Neuronal stem cell (in vitro differentiated cells): ENCODE measurements around the gene TYK2.
A peak's percentile ranks its signal among the peaks of the same experiment; 100 is the strongest.

Experiments used
- DNase-seq: peaks from one replicate; pipeline ENCODE4 v3.0.0-alpha.2; 2013; ENCODE audit warnings: low spot score
- H2AFZ ChIP-seq: one replicate; pipeline ENCODE4 v1.6.1; 2013; ENCODE audit warnings: mild to moderate bottlenecking, low read length, inconsistent platforms
- H2AK5ac ChIP-seq: 2 replicates; pipeline ENCODE4 v1.6.1; 2013; ENCODE audit warnings: low read depth, mild to moderate bottlenecking, inconsistent platforms, low read length, moderate library complexity, mixed read lengths
- H2BK120ac ChIP-seq: 2 replicates; pipeline ENCODE4 v1.6.1; 2013; ENCODE audit warnings: low read depth, mild to moderate bottlenecking, inconsistent platforms, low read length, moderate library complexity, mixed read lengths
- H2BK12ac ChIP-seq: one replicate; pipeline ENCODE4 v1.6.1; 2013; ENCODE audit warnings: low read length, inconsistent platforms
- H2BK15ac ChIP-seq: 2 replicates; pipeline ENCODE4 v1.6.1; 2013; ENCODE audit warnings: mild to moderate bottlenecking, low read length, inconsistent platforms, mixed read lengths
- H2BK5ac ChIP-seq: one replicate; pipeline ENCODE4 v1.6.1; 2013; ENCODE audit warnings: inconsistent platforms, mild to moderate bottlenecking, low read length, moderate library complexity
- H3K14ac ChIP-seq: one replicate; pipeline ENCODE4 v1.6.1; 2013; ENCODE audit warnings: low read length, inconsistent platforms
- H3K18ac ChIP-seq: 2 replicates; pipeline ENCODE4 v1.6.1; 2013; ENCODE audit warnings: low read length, inconsistent platforms
- H3K23ac ChIP-seq: 2 replicates; pipeline ENCODE4 v1.6.1; 2013; ENCODE audit warnings: low read depth, mild to moderate bottlenecking, mixed read lengths, low read length, inconsistent platforms; ENCODE audit not compliant: poor library complexity
- H3K27ac ChIP-seq: replicated peaks from 3 replicates; pipeline ENCODE4 v1.5.1; 2013; ENCODE audit warnings: low read length, inconsistent platforms
- H3K27me3 ChIP-seq, 3 experiments: 2 replicates each; pipeline ENCODE4 v1.6.1; 2013; ENCODE audit warnings: low read length in 3 of 3, mild to moderate bottlenecking in 2 of 3, inconsistent platforms in 1 of 3, low read depth in 1 of 3, mixed read lengths in 1 of 3, moderate library complexity in 1 of 3; ENCODE audit not compliant: control insufficient read depth in 3 of 3, insufficient read depth in 3 of 3
- H3K36me3 ChIP-seq, 2 donors: replicated peaks in 1 of 2; 2 replicates each; pipeline ENCODE4 v1.6.1; 2013; ENCODE audit warnings: low read length in 2 of 2; ENCODE audit not compliant: control insufficient read depth in 2 of 2, insufficient read depth in 2 of 2
- H3K4ac ChIP-seq: 2 replicates; pipeline ENCODE4 v1.6.1; 2013; ENCODE audit warnings: inconsistent platforms, mild to moderate bottlenecking, low read length, moderate library complexity
- H3K4me1 ChIP-seq, 2 donors: 1 replicate in 1 of 2; 2 replicates in 1 of 2; pipeline ENCODE4 v1.6.1; 2013; ENCODE audit warnings: low read length in 2 of 2, low read depth in 1 of 2; ENCODE audit not compliant: control insufficient read depth in 2 of 2, insufficient read depth in 1 of 2
- H3K4me2 ChIP-seq: one replicate; pipeline ENCODE4 v1.6.1; 2013; ENCODE audit warnings: mild to moderate bottlenecking, low read length, inconsistent platforms; ENCODE audit not compliant: insufficient read depth, poor library complexity, severe bottlenecking
- H3K4me3 ChIP-seq, 2 donors: 2 replicates each; pipeline ENCODE4 v1.5.1; 2013; ENCODE audit warnings: low read length in 2 of 2, mild to moderate bottlenecking in 2 of 2, inconsistent platforms in 1 of 2, moderate library complexity in 1 of 2
- H3K79me1 ChIP-seq: one replicate; pipeline ENCODE4 v1.6.1; 2013; ENCODE audit warnings: low read depth, mild to moderate bottlenecking, inconsistent platforms, low read length, moderate library complexity
- H3K9ac ChIP-seq: one replicate; pipeline ENCODE4 v1.6.1; 2013; ENCODE audit warnings: mild to moderate bottlenecking, low read depth, low read length, inconsistent platforms; ENCODE audit not compliant: poor library complexity
- H3K9me3 ChIP-seq, 2 donors: replicated peaks in 1 of 2; 2 replicates each; pipeline versions ENCODE3 to v1.6.1; 2013; ENCODE audit warnings: low read length in 2 of 2, mild to moderate bottlenecking in 2 of 2, inconsistent platforms in 1 of 2, low read depth in 1 of 2, mixed read lengths in 1 of 2, moderate library complexity in 1 of 2; ENCODE audit not compliant: control insufficient read depth in 2 of 2, insufficient read depth in 1 of 2
- H4K8ac ChIP-seq: one replicate; pipeline ENCODE4 v1.6.1; 2013; ENCODE audit warnings: low read depth, mild to moderate bottlenecking, inconsistent platforms, low read length, moderate library complexity
- H4K91ac ChIP-seq: one replicate; pipeline ENCODE4 v1.6.1; 2013; ENCODE audit warnings: low read length, low read depth, mild to moderate bottlenecking, inconsistent platforms; ENCODE audit not compliant: poor library complexity
- WGBS, 2 donors: extraction: QIAGEN DNeasy Blood & Tissue Kit; methylation state at CpG; one replicate each; pipeline ENCODE4 v1.1.7; 2013; ENCODE audit warnings: missing lambda C conversion rate in 2 of 2, mixed read lengths in 1 of 2; ENCODE audit not compliant: insufficient read length in 2 of 2, insufficient replicate concordance in 1 of 2; ENCODE audit errors: extremely low coverage in 2 of 2; 5-methylcytosine and 5-hydroxymethylcytosine counted together

TYK2 gene

DNA sequence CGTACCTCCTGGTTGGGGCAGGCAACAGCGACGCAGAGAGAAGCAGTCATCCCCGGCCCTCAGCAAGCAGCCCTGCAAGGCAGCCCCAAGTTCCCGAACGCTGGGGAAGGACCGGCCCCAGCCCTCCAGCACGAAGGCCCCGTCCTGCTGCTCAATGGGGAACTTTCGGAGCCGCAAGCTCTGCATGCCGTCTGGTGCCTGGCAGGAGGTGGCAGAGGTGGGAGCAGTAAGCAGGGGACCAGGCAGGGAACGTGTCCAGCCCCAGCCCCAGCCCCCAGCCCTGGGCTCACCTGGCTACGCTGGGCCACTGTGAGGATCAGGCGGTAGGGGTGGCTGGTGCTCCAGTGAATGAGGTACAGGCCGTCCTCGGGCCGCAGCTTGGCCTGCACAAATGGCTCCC is 18.1 kb downstream of the TYK2 start:
- Histone ChIP-seq H2BK5ac (no peak overlapping the region), H3K4me1 (no peaks in the 10 kb centered on the region), H2AK5ac (no peak overlapping the region), H3K9me3 (no peaks in the 10 kb centered on the region), H4K91ac (no peak overlapping the region), H4K8ac (no peak overlapping the region), H3K9ac (no peak overlapping the region), H3K4me3 (no peak overlapping the region), H3K4ac (no peak overlapping the region), H2BK120ac (no peak overlapping the region), H2AFZ (no peak overlapping the region), H3K23ac (no peak overlapping the region), H3K27me3 (no peaks in the 10 kb centered on the region), H3K36me3 (peaks cover 42 to 87% of the 10 kb centered on the region in 2 donors), H3K14ac (no peak overlapping the region), H3K4me2 (no peak overlapping the region), H2BK15ac (no peak overlapping the region), H3K18ac (no peak overlapping the region), H2BK12ac (no peak overlapping the region), H3K79me1 (peaks cover 3% of the 10 kb centered on the region), H3K27ac (no peak overlapping the region)
- DNase-seq: no peak
- no CpG with 5 or more reads among the region's 18 CpGs for WGBS, 2 donors

GRCh38 chr19:10361569-10362011 is 18.8 kb downstream of the TYK2 start:
- Histone ChIP-seq H3K4me1 (no peaks in the 10 kb centered on the region), H3K79me1 (peaks cover 3% of the 10 kb centered on the region), H3K9ac (peak overlapping the region; percentile 30), H3K27ac (no peak overlapping the region), H3K27me3 (no peaks in the 10 kb centered on the region), H4K8ac (no peak overlapping the region), H3K23ac (no peak overlapping the region), H3K4me2 (no peak overlapping the region), H3K36me3 (peaks cover 40 to 86% of the 10 kb centered on the region in 2 donors), H3K4me3 (no peak overlapping the region), H2AK5ac (no peak overlapping the region), H2BK15ac (no peak overlapping the region), H3K4ac (no peak overlapping the region), H2AFZ (no peak overlapping the region), H3K9me3 (no peaks in the 10 kb centered on the region), H3K18ac (no peak overlapping the region), H2BK120ac (no peak overlapping the region), H2BK5ac (no peak overlapping the region), H4K91ac (no peak overlapping the region), H3K14ac (peak overlapping the region; percentile 38), H2BK12ac (no peak overlapping the region)
- no peak for DNase-seq
- no CpG with 5 or more reads among the region's 16 CpGs for WGBS, 2 donors

DNA sequence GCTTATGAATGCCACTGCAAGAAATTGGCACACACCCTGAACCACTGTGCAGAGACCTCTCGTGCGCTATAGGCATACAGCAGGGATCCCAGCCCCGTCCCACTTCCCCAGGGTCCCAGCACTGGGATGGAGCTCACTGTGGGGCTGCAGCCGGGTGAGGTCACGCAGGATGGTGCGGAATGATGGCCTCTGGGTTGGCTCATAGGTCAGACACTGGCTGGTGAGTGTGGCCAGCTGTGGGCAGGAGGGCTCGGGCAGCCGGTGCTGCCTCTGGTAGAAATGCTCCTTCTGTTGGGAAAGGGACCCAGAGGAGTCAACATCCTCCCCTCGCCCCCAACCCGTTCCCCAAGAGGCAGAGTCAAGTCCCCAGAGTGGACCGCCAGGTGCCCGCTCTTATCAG is 23.9 kb downstream of the TYK2 start:
- Histone ChIP-seq H2BK12ac (no peak overlapping the region), H3K23ac (peak overlapping the region; percentile 31), H2BK5ac (no peak overlapping the region), H2AFZ (no peak overlapping the region), H3K36me3 (peaks cover 15 to 73% of the 10 kb centered on the region in 2 donors), H3K9ac (no peak overlapping the region), H3K18ac (no peak overlapping the region), H3K4ac (no peak overlapping the region), H4K91ac (no peak overlapping the region), H3K27me3 (no peaks in the 10 kb centered on the region), H3K9me3 (no peaks in the 10 kb centered on the region), H3K14ac (no peak overlapping the region), H2BK15ac (no peak overlapping the region), H3K4me2 (no peak overlapping the region), H3K4me3 (no peak overlapping the region), H2BK120ac (no peak overlapping the region), H2AK5ac (no peak overlapping the region), H4K8ac (peak overlapping the region; percentile 82), H3K27ac (no peak overlapping the region), H3K4me1 (peaks cover 0 to 17% of the 10 kb centered on the region in 2 donors), H3K79me1 (no peaks in the 10 kb centered on the region)
- WGBS, 2 donors: no CpG with 5 or more reads among the region's 12 CpGs
- no peak for DNase-seq

GRCh38 chr19:10353793-10354391 is 26.5 kb downstream of the TYK2 start:
- peak; percentile 92 for DNase-seq
- Histone ChIP-seq H2AK5ac (no peak overlapping the region), H2BK12ac (no peak overlapping the region), H3K36me3 (peaks cover 6 to 68% of the 10 kb centered on the region in 2 donors), H3K14ac (no peak overlapping the region), H3K4ac (no peak overlapping the region), H4K8ac (no peak overlapping the region), H3K4me3 (peak overlapping the region in 1 of 2 donors; percentile 75), H3K4me2 (peak overlapping the region; percentile 99), H3K27me3 (no peaks in the 10 kb centered on the region), H3K23ac (peak overlapping the region; percentile 93), H2AFZ (no peak overlapping the region), H2BK5ac (peak overlapping the region; percentile 78), H3K27ac (peak overlapping the region; percentile 74), H3K9me3 (no peaks in the 10 kb centered on the region), H2BK120ac (no peak overlapping the region), H3K79me1 (no peaks in the 10 kb centered on the region), H3K4me1 (peaks cover 0 to 17% of the 10 kb centered on the region in 2 donors), H4K91ac (no peak overlapping the region), H3K9ac (peak overlapping the region; percentile 77), H2BK15ac (no peak overlapping the region), H3K18ac (peak overlapping the region; percentile 91)
- WGBS, 2 donors: no CpG with 5 or more reads among the region's 32 CpGs
